Smooth muscle cell (in vitro differentiated cells): ENCODE results near the gene RTBDN. TPM values are rescaled to one million over a fixed set of nuclear protein-coding genes. Genes with fewer than 3 reads are reported as not detected.

Experiments used
- DNase-seq: peaks from one replicate; lab custom pipeline; 2025; ENCODE audit not compliant: unreplicated experiment; lab: John Stamatoyannopoulos, UW
- H2AFZ ChIP-seq: fragments of 200-600 bp; sonication (generic); 2 replicates; pipeline ENCODE4 v1.6.0; 2016; ENCODE audit warnings: antibody characterized with exemption, low read depth, mild to moderate bottlenecking
- H3F3A ChIP-seq: fragments of 200-600 bp; sonication (generic); 2 replicates; pipeline ENCODE4 v1.6.0; 2017; ENCODE audit warnings: antibody characterized with exemption, low read depth
- H3K27ac ChIP-seq: fragments of 200-600 bp; sonication (generic); 2 replicates; pipeline ENCODE4 v1.5.1; 2016; ENCODE audit warnings: low read depth, mild to moderate bottlenecking
- H3K27me3 ChIP-seq: fragments of 200-600 bp; sonication (generic); 2 replicates; pipeline ENCODE4 v1.6.1; 2016; ENCODE audit warnings: low read depth, mild to moderate bottlenecking
- H3K36me3 ChIP-seq: fragments of 200-600 bp; sonication (generic); 2 replicates; pipeline ENCODE4 v1.5.1; 2016; ENCODE audit warnings: low read depth
- H3K4me1 ChIP-seq: fragments of 200-600 bp; sonication (generic); 2 replicates; pipeline ENCODE4 v1.5.1; 2016; ENCODE audit warnings: low read depth
- H3K4me2 ChIP-seq: fragments of 200-600 bp; sonication (generic); 2 replicates; pipeline ENCODE4 v1.6.0; 2016; ENCODE audit warnings: mild to moderate bottlenecking
- H3K4me3 ChIP-seq: fragments of 200-600 bp; sonication (generic); 2 replicates; pipeline ENCODE4 v1.5.1; 2016; ENCODE audit warnings: mild to moderate bottlenecking
- H3K79me2 ChIP-seq: fragments of 200-600 bp; sonication (generic); 2 replicates; pipeline ENCODE4 v1.6.0; 2016; ENCODE audit warnings: low read depth, mild to moderate bottlenecking
- H3K9ac ChIP-seq: fragments of 200-600 bp; sonication (generic); 2 replicates; pipeline ENCODE4 v1.6.0; 2016; ENCODE audit warnings: low read depth
- H3K9me3 ChIP-seq: fragments of 200-600 bp; sonication (generic); replicated peaks from 2 replicates; pipeline ENCODE4 v1.5.1; 2016; ENCODE audit warnings: low read depth
- H4K20me1 ChIP-seq: fragments of 200-600 bp; sonication (generic); 2 replicates; pipeline ENCODE4 v1.6.0; 2016; ENCODE audit warnings: low read depth
- WGBS: methylation state at CpG from one replicate; pipeline ENCODE4 v1.1.7; 2016; ENCODE audit warnings: low lambda C conversion rate; 5-methylcytosine and 5-hydroxymethylcytosine counted together
- polyA plus RNA-seq: library from polyadenylated mRNA; unstranded; fragments of >200 nt; fragmentation: Nextera tagmentation; extraction: Ambion mirVana; gene quantifications from 2 replicates; pipeline ENCODE4 v1.2.1, GENCODE V29; 2016
- total RNA-seq: library from RNA; depleted of rRNA; stranded (reverse); fragments of >200 nt; gene quantifications from 2 replicates; pipeline ENCODE4 v1.2.3, GENCODE V29; 2014
- TF ChIP-seq, protein P1 (sequence below): fragments of 200-600 bp; sonication (generic); IDR thresholded peaks from 2 replicates; pipeline ENCODE4 v1.5.1; 2017; ENCODE audit warnings: borderline replicate concordance, mild to moderate bottlenecking, antibody characterized with exemption; ENCODE audit not compliant: insufficient read depth, poor library complexity, severe bottlenecking

The RTBDN gene
- total and polyA plus RNA-seq, 2 experiments from 2014 or later: 1.7 TPM; not detected in 1

DNA sequence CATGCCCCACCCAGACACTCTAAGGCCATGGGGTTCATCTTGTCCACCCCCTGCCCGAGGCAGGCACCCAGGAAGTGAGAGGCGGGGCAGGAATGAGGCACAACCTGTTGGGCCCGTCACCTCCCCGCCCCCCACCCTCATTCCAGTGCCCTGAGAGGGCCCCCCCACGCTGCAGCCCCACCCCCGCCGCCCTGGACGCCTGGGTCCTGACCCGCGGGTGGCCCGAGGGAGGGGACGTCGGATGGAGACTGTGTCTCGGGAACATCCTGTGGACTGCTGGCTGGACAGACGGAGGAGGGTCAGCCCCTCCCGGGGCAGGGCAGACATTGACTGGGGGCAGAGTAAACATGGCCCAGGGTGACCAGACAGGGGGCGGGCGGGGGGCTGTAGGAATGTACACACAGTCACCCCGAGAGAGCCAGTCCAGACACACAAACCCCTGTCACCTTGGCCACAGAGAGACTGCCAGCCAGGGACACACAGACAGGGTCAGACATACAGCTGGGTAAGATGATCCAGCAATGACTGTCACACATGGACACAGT, 50.5 kb downstream of the RTBDN start:
- Histone ChIP-seq H3K27me3 (no peaks in the 10 kb centered on the region), H3K4me2 (peak overlapping the region; percentile 92), H3K4me3 (no peak overlapping the region), H3K36me3 (no peaks in the 10 kb centered on the region), H3K4me1 (peaks cover 31% of the 10 kb centered on the region), H3K9me3 (no peaks in the 10 kb centered on the region), H4K20me1 (no peaks in the 10 kb centered on the region), H3K9ac (peak overlapping the region; percentile 91), H3K27ac (peak overlapping the region; percentile 96), H2AFZ (no peak overlapping the region), H3K79me2 (no peaks in the 10 kb centered on the region), H3F3A (peaks cover 47% of the 10 kb centered on the region)
- DNase-seq: no peak
- TF ChIP-seq, protein P1, sequence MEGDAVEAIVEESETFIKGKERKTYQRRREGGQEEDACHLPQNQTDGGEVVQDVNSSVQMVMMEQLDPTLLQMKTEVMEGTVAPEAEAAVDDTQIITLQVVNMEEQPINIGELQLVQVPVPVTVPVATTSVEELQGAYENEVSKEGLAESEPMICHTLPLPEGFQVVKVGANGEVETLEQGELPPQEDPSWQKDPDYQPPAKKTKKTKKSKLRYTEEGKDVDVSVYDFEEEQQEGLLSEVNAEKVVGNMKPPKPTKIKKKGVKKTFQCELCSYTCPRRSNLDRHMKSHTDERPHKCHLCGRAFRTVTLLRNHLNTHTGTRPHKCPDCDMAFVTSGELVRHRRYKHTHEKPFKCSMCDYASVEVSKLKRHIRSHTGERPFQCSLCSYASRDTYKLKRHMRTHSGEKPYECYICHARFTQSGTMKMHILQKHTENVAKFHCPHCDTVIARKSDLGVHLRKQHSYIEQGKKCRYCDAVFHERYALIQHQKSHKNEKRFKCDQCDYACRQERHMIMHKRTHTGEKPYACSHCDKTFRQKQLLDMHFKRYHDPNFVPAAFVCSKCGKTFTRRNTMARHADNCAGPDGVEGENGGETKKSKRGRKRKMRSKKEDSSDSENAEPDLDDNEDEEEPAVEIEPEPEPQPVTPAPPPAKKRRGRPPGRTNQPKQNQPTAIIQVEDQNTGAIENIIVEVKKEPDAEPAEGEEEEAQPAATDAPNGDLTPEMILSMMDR: no peak
- 5% methylated on average over 17 of the region's 19 CpGs for WGBS

GRCh38 chr19:12783291-12783848, 51.0 kb downstream of the RTBDN start:
- H3K27ac ChIP-seq: peak overlapping the region; percentile 96
- H3F3A ChIP-seq: peaks cover 50% of the 10 kb centered on the region
- H2AFZ ChIP-seq: no peak overlapping the region
- no peaks in the 10 kb centered on the region for H3K36me3 ChIP-seq
- peak overlapping the region; percentile 91 for H3K9ac ChIP-seq
- WGBS: 2% methylated on average over 15 of the region's 16 CpGs
- DNase-seq: no peak
- H4K20me1 ChIP-seq: no peaks in the 10 kb centered on the region
- H3K4me3 ChIP-seq: peak overlapping the region; percentile 56
- peak overlapping the region; percentile 92 for H3K4me2 ChIP-seq
- no peaks in the 10 kb centered on the region for H3K27me3 ChIP-seq
- no peaks in the 10 kb centered on the region for H3K9me3 ChIP-seq
- peaks cover 34% of the 10 kb centered on the region for H3K4me1 ChIP-seq
- TF ChIP-seq, protein P1: no peak
- no peaks in the 10 kb centered on the region for H3K79me2 ChIP-seq

GRCh38 chr19:12782424-12783290, 51.7 kb downstream of the RTBDN start:
- Histone ChIP-seq H3K9ac (peak overlapping the region; percentile 91), H3K4me1 (peaks cover 27% of the 10 kb centered on the region), H3K27ac (peak overlapping the region; percentile 96), H3K4me2 (peak overlapping the region; percentile 92), H3K27me3 (no peaks in the 10 kb centered on the region), H3F3A (peaks cover 46% of the 10 kb centered on the region), H3K36me3 (no peaks in the 10 kb centered on the region), H3K9me3 (no peaks in the 10 kb centered on the region), H3K4me3 (peak overlapping the region; percentile 56), H2AFZ (no peak overlapping the region), H3K79me2 (no peaks in the 10 kb centered on the region), H4K20me1 (no peaks in the 10 kb centered on the region)
- TF ChIP-seq, protein P1: no peak
- WGBS: under 1% methylated on average over 39 of the region's 88 CpGs
- peak; percentile 84 for DNase-seq
